GM11168 (cell line): ENCODE data around the gene EEFSEC.

ENCODE experiments used
- in situ Hi-C: fragments of 300-500 bp; cut with MboI; formaldehyde crosslinking; loops from one replicate; pipeline ENCODE4 v1.12.0; 2022; ENCODE audit warnings: low sequenced_read_pairs; ENCODE audit not compliant: unreplicated experiment

The EEFSEC gene

GRCh38 chr3:128281461-128282367, 128.4 kb downstream of the EEFSEC start:
- in situ Hi-C loops, result no loop called here

- in situ Hi-C loops, result no loop called here
These were observed 129.3 kb downstream of the EEFSEC start for GRCh38 chr3:128282380-128283196.

GRCh38 chr3:128283421-128283820, 130.1 kb downstream of the EEFSEC start:
- in situ Hi-C loops, result no loop called here

GRCh38 chr3:128285042-128285966, 132.0 kb downstream of the EEFSEC start:
- in situ Hi-C loops, result no loop called here

DNA sequence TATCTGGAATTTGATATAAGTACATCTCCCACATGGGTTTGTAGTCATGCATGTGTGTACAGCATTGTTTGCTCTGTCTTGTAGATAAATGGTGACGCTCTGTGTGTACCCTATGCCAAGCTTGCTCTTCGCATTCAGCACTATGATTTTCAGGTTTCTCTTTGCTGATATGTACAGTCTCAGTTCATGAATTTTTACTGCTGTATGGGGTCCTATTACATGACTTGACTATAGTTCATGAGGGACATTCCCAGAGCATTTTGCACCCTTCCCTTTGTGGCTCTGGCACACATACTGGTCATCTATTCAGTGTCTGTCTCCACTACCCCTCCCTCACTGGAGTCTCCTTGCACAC, 132.7 kb downstream of the EEFSEC start:
- in situ Hi-C loops, result no loop called here

DNA sequence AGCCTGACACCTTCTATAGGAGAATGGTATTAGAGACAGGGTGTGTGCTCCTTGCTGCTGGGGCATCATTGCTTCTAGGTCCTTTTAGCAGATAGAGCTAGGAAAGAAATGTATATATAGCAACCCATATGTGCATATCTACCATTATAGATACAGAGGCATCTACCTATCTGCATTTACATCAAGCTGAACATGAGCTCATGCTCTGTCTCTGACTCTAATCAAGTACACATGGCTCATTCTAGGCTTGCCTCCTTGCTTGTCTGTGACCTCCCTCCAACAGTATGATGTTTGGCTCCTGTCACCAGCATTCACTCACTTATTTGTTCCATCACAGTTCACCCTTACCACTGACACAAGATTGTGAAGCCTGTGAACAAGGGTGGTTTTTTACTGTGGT, 133.4 kb downstream of the EEFSEC start:
- in situ Hi-C loops, result no loop called here

DNA sequence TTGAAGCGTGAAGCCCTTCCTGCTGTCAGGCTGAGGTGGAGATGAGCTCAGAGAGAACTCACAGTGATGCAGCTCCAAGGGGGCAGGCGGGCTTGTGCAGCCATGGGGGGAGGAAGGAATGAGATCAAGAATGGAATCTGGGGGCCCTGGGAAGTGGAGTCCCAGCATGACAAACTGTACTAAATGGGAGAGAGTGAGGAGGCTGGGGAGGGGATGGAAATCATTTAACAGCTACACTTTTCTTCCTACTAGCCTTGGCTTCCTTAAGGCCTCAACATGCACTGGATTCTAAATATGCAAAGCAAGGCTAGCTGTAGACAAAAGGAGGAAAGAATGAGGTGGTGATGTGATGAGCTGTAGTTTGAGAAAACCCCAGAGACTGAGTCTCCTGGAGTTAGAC, 133.9 kb downstream of the EEFSEC start:
- in situ Hi-C loops, result no loop called here

DNA sequence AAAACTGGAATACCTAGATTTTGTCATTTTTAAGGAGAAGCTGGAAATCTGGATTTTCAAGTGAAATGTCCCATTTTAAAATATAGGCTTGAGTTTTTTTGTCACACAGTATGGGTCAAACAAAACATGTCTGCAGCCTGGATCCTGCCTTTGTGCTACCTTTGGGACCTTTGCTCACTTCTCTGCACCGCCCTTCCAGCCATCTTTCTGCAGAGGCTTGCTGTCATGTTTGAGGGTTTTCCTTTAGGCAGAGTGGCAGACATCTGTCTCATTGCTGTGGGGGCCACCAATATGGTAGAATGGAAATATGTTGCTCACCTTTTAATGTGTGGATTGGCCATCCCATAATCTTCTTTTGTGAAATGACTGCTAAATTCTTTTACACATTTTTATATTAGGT, 136.3 kb downstream of the EEFSEC start:
- in situ Hi-C loops, result no loop called here

GRCh38 chr3:128290484-128290883, 137.2 kb downstream of the EEFSEC start:
- in situ Hi-C loops, result no loop called here

DNA sequence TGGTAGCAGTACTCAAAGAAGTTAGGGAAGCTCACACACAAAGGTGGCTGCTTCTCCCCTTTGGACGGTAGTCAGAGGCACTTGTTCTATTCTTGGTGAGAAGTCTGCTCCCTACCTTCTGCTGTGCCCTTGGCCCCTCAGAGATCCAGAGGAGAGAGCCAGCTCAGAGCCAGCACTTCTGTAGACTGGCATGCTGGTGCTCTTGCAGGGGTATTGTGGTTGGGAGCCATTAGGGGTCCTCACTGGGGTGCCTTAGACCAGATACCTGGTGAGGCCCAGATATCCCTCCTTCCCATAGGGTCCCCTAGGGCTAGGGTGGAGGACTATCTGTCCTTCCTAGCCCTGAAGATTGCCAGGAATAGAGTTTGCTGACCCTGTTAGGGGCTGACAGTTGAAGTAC, 140.6 kb downstream of the EEFSEC start:
- in situ Hi-C loops, result no loop called here

DNA sequence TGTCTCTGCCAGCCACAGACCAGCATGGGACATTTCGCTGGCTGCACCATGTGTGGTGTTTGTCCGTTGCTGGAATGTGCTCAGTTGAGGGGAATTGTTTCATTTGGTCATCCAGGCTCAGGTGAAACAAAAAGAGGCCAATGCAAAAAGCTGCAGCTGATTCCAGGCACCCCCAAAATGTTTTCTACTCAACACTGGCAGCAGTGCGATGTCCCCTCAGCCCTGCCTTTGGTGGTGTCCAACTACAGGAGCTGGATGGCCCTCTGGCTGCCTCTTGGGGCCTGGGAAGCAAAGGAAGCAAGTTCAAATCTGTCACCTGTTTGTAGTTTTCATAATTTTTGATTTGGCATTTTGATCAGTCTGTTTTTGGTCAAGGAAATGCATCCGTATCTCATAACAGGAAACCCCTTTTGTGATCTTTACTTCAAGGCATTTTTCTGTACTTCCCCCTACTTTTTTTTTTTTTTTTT, 141.8 kb downstream of the EEFSEC start:
- in situ Hi-C loops, result no loop called here

DNA sequence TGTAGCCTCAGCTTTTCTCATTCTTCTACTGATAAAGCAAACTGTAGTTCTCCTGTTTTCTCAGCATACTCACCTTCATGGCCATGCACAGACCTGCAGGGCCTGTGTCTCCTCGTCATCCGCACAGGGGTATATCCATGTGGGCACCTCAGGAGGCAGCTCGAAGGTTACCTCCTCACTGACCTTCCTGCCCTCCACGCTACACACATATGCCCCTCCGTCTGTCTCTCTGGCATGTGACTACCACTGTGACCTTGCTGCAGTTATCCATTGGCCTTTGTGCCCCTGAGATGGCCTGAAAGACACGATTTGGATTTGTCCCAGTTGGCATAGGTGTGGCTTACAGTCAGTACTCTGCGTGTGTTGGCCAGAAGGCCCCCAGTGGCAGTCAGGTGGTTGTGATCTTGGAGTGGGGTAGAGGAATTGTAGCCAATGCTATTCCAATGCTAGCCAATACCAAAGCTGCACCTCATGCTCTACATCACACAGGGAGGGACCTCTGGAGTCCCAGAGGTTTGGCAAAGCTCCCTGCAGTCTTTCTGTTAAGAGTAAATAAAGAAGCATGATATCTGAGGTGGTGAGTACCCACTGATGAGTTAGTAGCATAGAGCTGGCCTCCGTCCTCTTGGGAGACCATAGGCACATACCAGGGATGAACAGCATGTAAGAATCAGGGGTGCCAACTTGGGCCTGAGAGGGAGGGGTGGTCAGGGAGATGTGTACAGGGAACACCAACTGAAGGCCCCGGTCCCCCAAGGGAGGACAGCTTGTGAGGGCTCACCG, 143.4 kb downstream of the EEFSEC start:
- in situ Hi-C loops, result no loop called here

DNA sequence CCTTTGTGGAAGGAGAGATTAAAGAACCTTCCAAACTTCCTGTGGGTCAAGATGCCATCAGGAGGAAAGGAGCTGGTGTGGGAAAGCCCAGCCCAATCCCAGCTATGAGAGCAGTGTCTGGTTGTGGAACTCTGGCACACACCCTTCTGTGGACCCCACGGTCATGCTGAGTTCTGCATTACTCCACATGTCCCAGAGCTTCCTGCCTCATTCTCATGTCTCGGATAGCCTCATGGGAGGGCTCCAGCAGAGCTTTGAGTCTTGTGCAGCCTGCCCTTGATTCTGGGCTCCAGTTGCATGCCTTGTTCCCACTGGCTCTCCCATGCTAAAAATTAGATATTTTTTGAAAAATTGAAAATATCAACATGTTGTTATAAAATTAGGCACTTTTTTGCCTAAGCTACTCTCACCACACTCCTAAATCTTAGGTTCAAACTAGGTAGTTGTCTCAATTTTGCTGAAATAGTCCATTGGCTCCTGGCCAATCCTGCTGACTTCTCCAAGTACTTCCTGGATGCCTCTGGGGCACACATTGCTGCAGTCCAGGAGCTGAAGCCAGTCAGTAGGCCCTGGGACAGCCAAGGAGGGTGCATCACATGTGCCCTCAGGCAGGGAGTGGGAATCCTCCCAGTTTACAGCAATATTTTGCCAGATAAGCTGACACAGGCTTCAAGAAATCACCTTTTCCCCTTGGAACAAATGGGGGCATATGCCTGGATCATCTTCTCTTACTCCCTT, 144.3 kb downstream of the EEFSEC start:
- in situ Hi-C loops, result no loop called here

DNA sequence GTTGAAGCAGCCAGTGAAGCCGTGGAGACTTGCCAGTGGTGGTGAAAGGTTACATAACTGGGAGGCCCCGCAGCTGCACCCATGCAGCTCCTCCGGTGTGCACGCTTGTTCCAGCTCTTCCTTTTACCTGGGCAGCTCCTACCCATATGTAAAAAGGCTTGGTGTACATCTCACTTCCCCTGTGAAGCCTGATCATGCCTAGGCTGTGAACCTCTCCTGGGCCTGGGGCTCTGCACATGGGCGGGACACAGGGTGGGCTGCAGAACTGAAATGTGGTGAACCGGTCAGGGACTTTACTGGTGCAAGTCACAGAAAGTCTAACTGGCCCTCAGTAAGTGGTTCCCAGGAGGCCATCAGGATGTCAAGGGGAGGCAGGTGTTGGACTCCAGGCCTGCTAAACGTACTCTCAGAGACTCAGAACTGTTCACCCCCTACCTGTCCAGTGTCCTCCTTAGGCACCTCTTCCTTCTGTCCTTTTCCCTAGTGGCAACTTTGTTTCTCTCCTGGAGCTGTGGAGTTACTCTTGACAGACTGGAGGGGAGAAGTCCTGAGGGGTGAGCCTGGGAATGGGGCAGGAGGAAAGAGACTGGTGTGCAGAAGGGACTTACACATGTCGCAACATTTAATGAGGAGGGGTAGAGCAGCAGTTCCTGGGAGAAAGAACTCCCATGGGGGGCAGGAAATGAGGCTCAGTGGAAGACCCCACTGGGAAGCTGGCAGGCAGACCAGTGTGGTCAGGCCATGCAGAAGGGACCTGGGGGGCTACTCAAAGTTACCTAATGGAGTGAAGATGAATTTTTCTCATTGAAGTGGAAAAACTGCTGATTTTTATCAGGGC, 148.1 kb downstream of the EEFSEC start:
- in situ Hi-C loops, result no loop called here

DNA sequence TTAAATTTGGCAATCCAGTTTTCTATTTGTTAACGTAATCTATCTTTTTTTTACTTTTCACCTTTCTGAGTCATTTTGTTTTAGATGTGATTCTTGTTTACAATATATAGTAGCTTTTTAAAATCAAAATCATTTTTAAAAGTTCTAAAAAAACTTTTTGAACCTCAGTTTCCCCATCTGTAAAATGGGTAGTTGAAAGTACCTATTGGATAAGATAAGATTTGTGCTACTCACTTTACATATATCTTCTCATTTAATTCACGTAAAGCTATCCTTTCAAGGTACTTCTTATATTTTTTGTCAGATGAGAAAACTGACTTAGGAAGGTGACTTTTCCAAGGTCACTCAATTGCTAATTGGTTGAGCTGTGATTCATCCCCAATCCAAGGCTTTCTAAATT, 153.2 kb downstream of the EEFSEC start:
- in situ Hi-C loops, result no loop called here

- in situ Hi-C loops, result no loop called here
These were observed 153.8 kb downstream of the EEFSEC start for GRCh38 chr3:128307029-128307633.

DNA sequence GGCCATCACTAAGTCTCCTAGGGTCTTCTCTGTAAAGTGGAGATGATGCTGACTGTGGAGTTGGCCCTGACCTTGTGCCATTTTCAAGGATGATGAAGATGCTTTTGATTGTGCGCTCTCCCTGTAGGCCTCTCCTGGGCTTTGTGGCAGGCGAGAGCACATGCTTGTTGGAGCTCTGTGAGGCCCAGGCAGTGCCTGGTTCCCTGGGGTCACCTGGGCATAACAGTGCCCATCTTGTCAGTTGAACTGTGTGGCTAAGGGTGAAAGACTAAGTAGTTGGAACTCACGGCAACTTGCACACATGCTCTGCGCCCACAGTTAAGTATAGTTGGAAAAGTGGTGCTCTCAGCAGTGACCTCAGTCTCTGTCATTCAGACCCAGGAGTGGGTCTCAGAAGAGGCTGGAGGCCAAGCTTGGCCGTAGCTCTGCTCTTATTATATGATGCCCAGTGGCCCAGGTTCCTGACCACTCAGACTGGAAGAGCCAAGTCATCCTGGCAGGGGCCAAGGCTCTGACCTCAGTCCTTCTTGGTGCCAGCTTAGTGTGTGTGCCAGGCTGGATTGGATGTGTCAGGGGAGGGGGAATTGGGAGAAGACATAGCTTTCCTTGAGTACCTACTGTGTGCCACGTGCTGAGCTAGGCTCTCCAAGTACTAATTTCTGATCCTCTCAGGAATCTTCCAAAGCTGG, 154.6 kb downstream of the EEFSEC start:
- in situ Hi-C loops, result no loop called here
